HUDEP-2 (cell line): ENCODE measurements around the gene MYO1E.

Source experiments
- DNase-seq, 76 experiments: peaks; one replicate each; lab custom pipeline; 2025; ENCODE audit not compliant: unreplicated experiment in 76 of 76; lab: John Stamatoyannopoulos, UW

MYO1E gene

DNA sequence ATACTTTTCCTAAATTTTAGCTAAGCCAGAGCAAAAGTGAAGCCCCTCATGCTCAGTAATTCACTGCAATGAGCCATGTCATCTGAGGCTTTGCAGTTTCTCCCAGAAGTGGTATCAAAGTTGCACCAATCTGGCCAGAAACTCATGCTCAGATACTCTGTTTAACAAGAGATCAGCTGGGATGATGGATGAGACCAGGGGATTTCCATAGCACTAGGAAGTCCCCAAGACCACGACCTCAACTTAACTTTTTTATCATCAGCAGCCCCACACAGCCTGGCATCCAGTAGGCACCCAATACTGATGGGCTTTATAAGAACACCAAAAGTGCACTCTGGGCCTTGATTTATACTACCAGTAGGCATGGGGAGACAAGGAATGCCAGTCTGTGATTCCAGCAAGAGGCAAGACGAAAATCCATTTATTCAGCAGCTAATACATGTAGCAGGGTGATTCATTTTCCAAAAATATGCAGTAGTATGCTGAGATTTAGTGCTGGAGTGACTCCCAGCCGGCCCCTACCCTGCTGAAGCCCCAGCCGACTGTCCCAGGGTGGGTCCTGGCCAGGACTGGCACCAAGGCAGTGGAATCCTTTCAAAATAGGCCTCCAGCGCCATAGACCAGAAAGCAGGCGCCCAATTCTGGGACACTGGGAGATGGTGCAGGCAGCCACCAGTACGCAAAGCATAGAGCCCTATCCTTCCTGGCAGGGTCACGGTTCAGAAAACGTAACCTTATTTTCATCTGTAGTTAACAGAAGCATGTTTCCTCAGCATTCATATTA lies 166.6 kb downstream of the MYO1E start:
- DNase-seq = no peak

GRCh38 chr15:59203657-59204056 lies 169.0 kb downstream of the MYO1E start:
- DNase-seq = no peak

DNA sequence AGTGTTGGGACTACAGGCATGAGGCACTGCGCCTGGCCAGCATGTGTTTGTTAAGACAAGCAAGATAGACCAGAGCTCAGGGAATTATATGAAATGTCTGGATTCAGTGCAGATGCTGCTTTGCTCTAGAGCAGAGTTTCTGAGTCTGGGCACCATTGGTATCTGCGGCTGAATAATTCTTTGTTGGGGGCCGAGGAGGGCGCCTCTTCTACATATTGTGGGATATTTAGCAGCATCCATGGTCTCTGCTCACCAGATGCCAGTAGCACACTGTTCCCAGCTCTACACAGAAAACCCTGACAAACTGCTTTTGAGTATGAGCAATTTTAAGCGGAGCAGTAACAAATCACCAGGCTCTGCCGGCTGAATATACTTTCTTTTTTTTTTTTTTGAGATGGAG lies 169.7 kb downstream of the MYO1E start:
- DNase-seq = no peak

DNA sequence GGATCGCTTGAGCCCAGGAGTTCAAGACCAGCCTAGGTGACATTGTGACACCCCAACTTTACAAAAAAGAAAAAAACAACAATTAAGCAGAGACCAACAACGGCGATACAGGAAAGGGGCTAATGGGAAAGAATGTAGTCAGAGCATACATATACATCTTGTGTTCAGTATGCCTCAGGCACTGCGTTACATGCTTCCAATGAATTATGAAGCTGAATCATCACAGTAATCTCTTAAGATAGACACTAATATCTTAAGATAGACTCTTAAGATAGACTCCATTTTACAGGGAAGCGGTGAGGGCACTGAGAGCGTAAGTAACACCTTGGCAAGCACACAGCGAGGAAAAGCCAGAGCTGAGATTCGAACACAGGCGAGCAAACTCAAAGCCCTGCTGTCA lies 172.1 kb downstream of the MYO1E start:
- DNase-seq = no peak

DNA sequence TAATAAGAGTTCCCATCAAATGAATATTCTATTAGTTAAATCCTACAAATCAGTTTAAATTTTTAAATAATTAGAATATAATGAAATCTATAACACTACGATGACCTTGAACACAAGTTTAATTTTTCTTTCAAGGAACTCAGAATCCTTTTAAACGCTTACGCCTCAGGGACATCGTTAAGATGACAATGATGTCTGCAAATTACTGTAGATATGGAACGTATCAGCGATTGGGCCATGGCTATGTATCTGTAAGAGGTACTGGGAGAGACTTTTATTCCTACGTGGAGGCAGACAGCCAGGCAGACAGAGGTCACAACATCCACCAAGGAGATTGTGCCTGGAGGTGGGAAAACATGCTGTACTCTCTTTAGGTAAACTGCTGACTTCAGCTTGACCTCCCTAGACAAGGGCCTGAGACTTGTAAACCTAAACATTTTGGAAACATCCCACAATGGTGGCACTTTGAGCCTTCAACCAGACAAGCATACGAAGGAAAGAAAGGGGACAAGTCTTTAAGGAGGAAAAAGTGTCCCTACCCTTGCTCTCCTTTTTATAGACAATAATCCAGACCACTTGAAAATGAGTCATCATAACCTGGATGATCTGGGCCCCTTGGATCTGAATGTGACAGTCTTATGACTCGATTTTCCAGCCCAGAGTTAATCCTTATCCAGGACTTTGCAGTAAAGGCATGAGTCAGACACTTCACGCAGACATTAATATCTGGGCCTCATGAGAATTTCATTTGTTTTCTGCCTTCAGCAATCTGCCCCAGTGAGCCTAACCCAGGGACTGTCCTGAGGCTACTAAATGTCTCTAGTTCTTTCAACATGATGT lies 172.8 kb downstream of the MYO1E start:
- DNase-seq = no peak

GRCh38 chr15:59197454-59197853 lies 175.2 kb downstream of the MYO1E start:
- no peak for DNase-seq

GRCh38 chr15:59196416-59196815 lies 176.3 kb downstream of the MYO1E start:
- DNase-seq = no peak

GRCh38 chr15:59194639-59195325 lies 177.9 kb downstream of the MYO1E start:
- no peak for DNase-seq

GRCh38 chr15:59191855-59192237 lies 180.8 kb downstream of the MYO1E start:
- no peak for DNase-seq

DNA sequence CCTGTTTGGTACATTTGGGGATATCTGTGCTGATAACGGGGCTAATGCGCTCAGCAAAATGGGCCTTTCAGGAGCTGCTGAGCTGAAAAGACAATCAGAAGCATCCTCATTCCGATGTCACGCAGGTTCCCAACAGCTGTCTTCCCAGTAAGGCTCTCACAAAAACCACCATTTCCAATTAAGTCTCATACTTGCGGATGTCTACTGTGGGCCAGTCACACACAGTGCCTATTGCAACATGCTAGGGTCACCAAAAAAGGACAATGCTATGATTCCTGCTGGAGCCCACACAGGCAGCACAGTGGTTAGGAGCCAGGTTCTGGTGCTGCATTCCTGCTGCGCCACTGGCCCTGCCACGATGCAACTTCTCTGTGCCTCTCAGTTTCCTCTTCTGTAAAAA lies 182.4 kb downstream of the MYO1E start:
- no peak for DNase-seq

DNA sequence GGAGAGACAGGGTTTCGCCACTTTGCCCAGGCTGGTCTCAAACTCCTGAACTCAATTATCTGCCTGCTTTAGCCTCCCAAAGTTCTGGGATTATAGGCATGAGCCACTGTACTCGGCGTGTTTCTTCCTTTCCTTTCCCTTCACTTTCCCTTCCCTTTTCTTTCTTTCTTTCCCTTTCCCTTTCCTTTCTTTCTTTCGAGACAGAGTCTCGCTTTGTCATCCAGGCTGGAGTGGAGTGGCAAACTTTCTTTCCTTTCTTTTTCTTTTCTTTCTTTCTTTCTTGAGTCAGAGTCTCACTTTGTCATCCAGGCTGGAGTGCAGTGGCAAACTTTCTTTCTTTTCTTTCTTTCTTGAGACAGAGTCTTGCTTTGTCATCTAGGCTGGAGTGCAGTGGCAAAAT lies 183.4 kb downstream of the MYO1E start:
- DNase-seq = no peak

DNA sequence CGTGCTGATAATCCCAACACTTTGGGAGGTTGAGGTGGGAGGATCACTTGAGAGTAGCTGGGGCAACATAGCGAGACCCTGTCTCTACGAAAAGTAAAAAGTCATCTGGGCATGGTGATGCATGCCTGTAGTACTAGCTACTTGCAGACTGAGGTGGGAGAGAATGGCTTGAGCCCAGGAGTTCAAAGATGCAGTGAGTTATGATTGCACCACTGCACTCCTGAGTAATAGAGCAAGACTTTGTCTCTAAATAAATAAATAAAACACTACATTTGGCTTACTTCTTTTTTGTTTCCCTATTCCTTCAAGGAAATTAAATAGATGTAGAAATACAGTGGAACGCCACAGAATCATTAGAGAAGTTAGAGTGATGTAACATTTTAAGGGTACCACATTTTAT lies 186.2 kb downstream of the MYO1E start:
- DNase-seq = no peak

DNA sequence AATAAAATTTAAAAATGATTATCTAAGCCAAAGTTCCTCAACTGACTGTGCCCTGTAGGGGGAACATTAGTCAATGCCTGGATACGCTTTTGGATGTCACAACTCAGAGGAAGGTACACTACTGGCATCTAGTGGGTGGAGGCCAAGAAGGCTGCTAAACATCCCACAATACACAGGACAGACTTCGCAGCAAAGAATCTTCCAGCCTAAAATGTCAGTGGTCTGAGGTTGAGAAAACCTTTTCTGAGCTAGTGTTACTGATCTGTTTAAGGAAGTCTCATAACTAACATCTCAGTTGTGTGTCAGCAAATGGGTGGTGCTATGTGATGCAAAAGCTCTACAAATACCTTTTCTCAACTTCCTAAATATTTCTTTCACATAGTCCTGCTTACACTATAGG lies 186.9 kb downstream of the MYO1E start:
- peak in 3 of 76 experiments; percentile 6 to 16 (median 11) for DNase-seq

GRCh38 chr15:59180945-59181600 lies 191.6 kb downstream of the MYO1E start:
- no peak for DNase-seq

GRCh38 chr15:59179717-59180116 lies 193.0 kb downstream of the MYO1E start:
- DNase-seq = no peak

DNA sequence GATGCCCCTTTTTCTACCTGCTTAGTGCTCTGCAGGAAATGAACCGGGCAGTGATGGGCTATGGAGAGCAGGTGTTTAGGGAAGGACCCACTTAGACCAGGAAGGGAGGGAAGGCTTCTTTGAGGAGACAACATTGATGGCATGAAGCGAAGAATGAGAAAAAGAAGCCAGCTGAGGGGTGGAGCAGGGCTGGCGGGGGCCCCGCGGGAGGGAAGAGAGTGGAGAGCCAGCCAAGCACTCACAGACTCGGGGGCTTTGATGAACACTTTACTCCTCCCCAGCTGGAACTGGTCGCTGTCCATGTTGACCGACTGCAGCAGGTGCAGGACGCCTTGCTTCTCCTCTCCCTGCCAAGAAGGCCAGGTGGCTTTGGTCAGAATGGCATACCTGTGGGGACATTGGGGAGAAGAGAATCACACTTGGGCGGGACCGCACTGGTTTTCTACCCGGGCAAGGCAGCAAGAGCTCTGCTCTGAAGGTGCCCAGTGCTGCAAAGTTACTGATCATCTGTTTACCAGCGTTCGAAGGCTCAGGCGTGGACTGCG lies 194.4 kb downstream of the MYO1E start:
- DNase-seq = no peak

DNA sequence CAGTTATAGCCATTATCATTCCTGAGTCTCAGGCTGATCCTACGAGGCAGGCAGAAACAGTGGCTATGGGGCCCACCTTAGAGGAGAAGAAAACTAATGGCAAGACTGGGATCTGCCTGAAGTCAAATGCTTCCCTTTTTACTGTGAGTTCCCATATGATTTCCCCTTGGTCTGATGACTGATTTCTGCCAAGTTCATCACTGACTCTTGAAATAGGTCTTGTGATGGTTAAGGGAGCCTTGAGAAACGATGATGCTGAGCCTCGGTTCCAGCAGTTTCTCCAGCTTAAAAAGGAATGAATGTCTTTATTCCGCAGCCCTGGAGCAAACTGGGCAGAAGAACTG lies 195.4 kb downstream of the MYO1E start:
- no peak for DNase-seq

GRCh38 chr15:59176653-59177316 lies 195.9 kb downstream of the MYO1E start:
- no peak for DNase-seq

DNA sequence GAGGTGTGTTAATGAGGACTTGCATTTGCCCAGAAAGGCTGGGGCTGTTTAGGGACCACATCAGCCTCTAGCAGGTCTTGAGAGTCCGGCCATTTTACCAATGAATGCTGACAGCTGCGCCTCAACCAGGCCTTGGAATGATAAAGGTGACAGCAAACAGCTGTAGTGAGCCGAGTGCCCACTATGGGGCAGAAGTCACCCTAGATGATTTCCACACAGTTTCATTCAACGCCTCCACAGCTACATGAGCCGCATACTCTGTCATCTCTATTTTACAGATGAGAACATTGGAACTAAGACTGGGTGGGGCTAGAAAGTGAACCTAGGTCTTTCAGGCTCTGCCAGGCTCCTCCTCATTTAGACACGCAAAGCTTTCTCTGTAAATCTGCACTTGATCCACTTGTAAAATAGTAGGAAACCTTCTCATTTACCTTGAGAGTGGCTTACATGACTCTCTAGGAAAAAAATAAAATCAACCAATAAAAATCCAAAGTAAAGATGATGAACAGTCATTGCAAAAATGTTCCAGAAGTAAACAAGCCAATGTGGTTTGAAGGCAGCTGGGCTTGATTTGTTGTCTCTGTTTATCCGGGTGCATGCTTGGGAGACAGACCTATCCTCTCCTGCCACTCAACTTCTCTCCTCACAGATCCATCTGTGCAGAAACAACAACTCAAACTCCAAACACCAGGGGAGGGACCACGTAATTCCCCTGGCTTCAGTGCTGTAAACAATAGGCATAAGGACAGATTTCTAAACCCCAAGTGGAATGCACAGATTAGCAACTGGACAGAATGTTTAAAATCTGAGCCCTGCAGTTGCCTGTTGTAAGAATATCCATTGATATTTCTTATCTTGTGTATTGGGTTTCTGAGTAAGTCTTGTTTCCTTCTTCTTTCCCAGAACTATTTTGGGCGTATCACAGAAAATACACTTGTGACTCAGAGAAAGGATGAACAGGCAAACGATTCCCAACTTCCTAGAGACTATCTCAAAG lies 197.5 kb downstream of the MYO1E start:
- DNase-seq = peak in 19 of 76 experiments; percentile 1 to 41 (median 10)
